Endothelial cell (in vitro differentiated cells): ENCODE measurements around the gene TMEM101. TPM values are rescaled to one million over a fixed set of nuclear protein-coding genes. Genes with fewer than 3 reads are reported as not detected.
"Not testable (repeated sequence)": the region's sequence is repeated elsewhere in the genome, so short reads cannot be mapped to it uniquely, and the experiment has no call there.

Experiments
- DNase-seq: peaks from one replicate; pipeline ENCODE4 v3.0.0; 2021; ENCODE audit warnings: low spot score
- H3K27ac Mint-ChIP-seq: one replicate; pipeline ENCODE4 v1.8.0; 2021; ENCODE audit warnings: mixed read lengths, inconsistent platforms; ENCODE audit not compliant: unreplicated experiment
- H3K27me3 Mint-ChIP-seq: one replicate; pipeline ENCODE4 v1.8.0; 2021; ENCODE audit warnings: mild to moderate bottlenecking, moderate library complexity, mixed read lengths, inconsistent platforms; ENCODE audit not compliant: unreplicated experiment
- H3K36me3 Mint-ChIP-seq: one replicate; pipeline ENCODE4 v1.8.0; 2021; ENCODE audit warnings: mild to moderate bottlenecking, low read depth, mixed read lengths, inconsistent platforms; ENCODE audit not compliant: unreplicated experiment
- H3K4me1 Mint-ChIP-seq: one replicate; pipeline ENCODE4 v1.8.0; 2021; ENCODE audit warnings: mild to moderate bottlenecking, mixed read lengths, inconsistent platforms; ENCODE audit not compliant: unreplicated experiment
- H3K4me3 Mint-ChIP-seq: one replicate; pipeline ENCODE4 v1.8.0; 2021; ENCODE audit warnings: mild to moderate bottlenecking, mixed read lengths, inconsistent platforms; ENCODE audit not compliant: unreplicated experiment
- H3K9me3 Mint-ChIP-seq: one replicate; pipeline ENCODE4 v1.8.0; 2021; ENCODE audit warnings: mixed read lengths, inconsistent platforms; ENCODE audit not compliant: unreplicated experiment
- total RNA-seq: library from RNA; stranded (reverse); fragmentation: NEBNext Ultra II Directional; extraction: Animal tissue kit (Norgen Biotek cat#: 25700); gene quantifications from one replicate; pipeline ENCODE4 v1.2.1, GENCODE V29; 2021; ENCODE audit not compliant: unreplicated experiment
- TF ChIP-seq, protein P1 (sequence below): fragments of 200-600 bp; sonication (generic); IDR thresholded peaks from one replicate; pipeline ENCODE4 v1.5.0; 2021; ENCODE audit warnings: antibody characterized with exemption; ENCODE audit not compliant: unreplicated experiment

The TMEM101 gene
- total RNA-seq, 1 donor from 2014 or later = 32.1 TPM

DNA sequence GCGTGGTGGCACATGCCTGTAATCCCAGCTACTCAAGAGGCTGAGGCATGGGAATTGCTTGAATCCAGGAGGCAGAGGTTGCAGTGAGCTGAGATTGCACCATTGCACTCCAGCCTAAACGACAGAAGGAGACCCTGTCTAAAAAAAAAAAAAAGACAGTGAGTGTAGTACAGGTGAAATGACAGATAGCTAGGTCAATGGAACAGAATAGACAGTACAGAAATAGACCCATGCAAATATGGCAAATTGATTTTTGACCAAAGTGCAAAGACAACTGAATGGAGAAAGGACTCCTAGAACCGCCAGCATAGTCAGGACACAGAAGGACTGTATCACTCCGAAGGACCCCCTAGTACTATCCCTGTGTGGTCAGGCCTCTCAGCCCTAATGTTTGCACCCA, 44.4 kb downstream of the TMEM101 start:
- TF ChIP-seq, protein P1, sequence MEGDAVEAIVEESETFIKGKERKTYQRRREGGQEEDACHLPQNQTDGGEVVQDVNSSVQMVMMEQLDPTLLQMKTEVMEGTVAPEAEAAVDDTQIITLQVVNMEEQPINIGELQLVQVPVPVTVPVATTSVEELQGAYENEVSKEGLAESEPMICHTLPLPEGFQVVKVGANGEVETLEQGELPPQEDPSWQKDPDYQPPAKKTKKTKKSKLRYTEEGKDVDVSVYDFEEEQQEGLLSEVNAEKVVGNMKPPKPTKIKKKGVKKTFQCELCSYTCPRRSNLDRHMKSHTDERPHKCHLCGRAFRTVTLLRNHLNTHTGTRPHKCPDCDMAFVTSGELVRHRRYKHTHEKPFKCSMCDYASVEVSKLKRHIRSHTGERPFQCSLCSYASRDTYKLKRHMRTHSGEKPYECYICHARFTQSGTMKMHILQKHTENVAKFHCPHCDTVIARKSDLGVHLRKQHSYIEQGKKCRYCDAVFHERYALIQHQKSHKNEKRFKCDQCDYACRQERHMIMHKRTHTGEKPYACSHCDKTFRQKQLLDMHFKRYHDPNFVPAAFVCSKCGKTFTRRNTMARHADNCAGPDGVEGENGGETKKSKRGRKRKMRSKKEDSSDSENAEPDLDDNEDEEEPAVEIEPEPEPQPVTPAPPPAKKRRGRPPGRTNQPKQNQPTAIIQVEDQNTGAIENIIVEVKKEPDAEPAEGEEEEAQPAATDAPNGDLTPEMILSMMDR = no peak
- no peak overlapping the region for H3K27ac Mint-ChIP-seq
- H3K4me3 Mint-ChIP-seq = no peak overlapping the region
- H3K4me1 Mint-ChIP-seq = no peaks in the 10 kb centered on the region
- H3K9me3 Mint-ChIP-seq = no peaks in the 10 kb centered on the region
- no peak for DNase-seq
- H3K36me3 Mint-ChIP-seq = no peaks in the 10 kb centered on the region
- peaks cover 6% of the 10 kb centered on the region for H3K27me3 Mint-ChIP-seq

DNA sequence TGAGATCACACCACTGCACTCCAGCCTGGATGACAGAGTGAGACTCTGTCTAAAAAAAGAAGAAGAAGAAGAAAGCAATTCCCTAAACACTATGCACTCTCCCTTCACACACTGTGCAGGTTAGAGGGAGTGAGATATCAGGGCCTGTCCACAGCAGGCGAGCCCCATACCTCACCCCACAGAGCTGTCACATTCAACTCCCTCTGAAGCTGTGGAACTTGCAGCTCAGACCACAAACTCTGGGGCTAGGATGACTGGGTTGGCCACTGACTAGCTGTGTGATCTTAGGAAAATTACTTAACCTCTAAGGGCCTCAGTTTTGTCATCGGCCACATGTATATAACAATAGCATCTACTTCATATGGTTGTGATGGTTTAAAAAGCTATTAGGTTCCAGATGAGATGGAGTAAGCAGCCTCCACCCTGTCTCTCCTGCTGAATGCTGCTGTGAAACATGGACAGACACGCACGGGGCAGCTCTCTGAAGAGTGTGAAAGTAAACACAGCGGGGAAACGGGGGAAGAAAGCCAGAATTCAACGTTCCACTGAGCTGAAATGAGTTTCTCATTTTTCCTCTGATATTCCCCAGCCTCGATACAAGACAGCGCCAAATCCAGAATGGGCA, 47.4 kb downstream of the TMEM101 start:
- Mint-ChIP-seq H3K27ac (no peak overlapping the region), H3K27me3 (peaks cover 6% of the 10 kb centered on the region), H3K36me3 (no peaks in the 10 kb centered on the region), H3K4me1 (no peaks in the 10 kb centered on the region), H3K4me3 (no peak overlapping the region), H3K9me3 (no peaks in the 10 kb centered on the region)
- TF ChIP-seq, protein P1 = no peak
- DNase-seq = no peak

DNA sequence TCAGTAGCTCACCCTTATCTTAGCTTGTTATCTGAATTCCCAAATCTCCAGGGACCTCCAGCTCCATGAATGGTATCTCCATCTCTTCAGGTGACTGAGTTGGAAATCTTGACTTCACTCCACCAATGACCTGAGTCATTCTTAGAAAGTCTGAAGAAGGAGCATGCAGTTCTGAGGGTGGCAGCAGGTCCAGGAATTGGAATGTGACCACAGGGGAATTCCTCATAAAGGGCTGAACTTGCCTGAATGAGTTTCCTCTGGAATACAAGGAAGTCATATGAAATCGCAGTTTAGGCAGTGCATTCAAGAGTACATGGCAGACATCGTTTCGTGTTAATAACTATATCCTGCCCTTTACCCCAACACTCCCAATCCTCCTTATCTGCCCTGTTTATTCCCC, 48.5 kb downstream of the TMEM101 start:
- H3K4me1 Mint-ChIP-seq = no peaks in the 10 kb centered on the region
- no peaks in the 10 kb centered on the region for H3K36me3 Mint-ChIP-seq
- no peak overlapping the region for H3K27ac Mint-ChIP-seq
- DNase-seq = no peak
- peaks cover 7% of the 10 kb centered on the region for H3K27me3 Mint-ChIP-seq
- TF ChIP-seq, protein P1 = no peak
- no peak overlapping the region for H3K4me3 Mint-ChIP-seq
- H3K9me3 Mint-ChIP-seq = no peaks in the 10 kb centered on the region

DNA sequence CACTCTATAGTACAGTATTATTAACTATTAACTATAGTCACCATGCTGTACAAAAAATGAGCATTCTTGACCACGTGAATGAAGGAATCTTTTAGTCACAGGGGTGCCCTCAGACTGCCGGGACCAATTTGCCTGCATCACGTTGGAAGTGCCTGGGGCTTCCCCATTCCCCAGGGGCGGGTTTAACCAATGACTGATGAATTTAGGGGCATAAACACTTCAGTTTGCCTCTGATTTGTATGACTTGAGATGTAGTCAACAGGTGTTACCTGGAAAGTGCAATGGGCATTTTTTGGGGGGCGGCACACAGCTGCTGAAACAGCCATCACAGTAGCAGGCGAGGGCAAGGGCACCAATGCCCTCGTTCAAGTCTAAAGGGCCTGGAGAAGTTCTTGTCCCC, 52.3 kb downstream of the TMEM101 start:
- H3K36me3 Mint-ChIP-seq = no peaks in the 10 kb centered on the region
- TF ChIP-seq, protein P1 = no peak
- no peak overlapping the region for H3K27ac Mint-ChIP-seq
- H3K9me3 Mint-ChIP-seq = no peaks in the 10 kb centered on the region
- H3K27me3 Mint-ChIP-seq = peaks cover 3% of the 10 kb centered on the region
- no peak overlapping the region for H3K4me3 Mint-ChIP-seq
- no peak for DNase-seq
- no peaks in the 10 kb centered on the region for H3K4me1 Mint-ChIP-seq

DNA sequence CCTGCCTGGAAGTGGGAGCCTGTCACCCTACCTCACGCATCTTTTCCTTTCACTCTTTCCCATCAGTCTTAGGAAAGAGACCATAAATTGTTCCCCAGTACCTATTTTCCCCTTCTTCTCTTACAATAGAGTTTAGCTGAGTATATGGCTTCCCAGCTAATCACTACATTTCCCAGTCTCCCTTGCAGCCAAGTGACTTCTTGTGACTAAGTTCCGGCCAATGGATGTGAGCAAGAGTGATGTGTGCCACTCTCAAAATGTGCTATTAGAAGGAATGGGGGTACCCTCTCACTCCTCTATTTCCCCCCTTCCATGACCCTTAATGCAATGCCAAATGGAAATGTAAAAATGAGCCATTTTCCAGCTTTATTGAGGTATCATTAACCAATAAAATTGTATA, 52.8 kb downstream of the TMEM101 start:
- no peaks in the 10 kb centered on the region for H3K36me3 Mint-ChIP-seq
- TF ChIP-seq, protein P1 = no peak
- H3K27me3 Mint-ChIP-seq = peaks cover 3% of the 10 kb centered on the region
- H3K4me3 Mint-ChIP-seq = no peak overlapping the region
- no peak for DNase-seq
- no peak overlapping the region for H3K27ac Mint-ChIP-seq
- no peaks in the 10 kb centered on the region for H3K9me3 Mint-ChIP-seq
- no peaks in the 10 kb centered on the region for H3K4me1 Mint-ChIP-seq

DNA sequence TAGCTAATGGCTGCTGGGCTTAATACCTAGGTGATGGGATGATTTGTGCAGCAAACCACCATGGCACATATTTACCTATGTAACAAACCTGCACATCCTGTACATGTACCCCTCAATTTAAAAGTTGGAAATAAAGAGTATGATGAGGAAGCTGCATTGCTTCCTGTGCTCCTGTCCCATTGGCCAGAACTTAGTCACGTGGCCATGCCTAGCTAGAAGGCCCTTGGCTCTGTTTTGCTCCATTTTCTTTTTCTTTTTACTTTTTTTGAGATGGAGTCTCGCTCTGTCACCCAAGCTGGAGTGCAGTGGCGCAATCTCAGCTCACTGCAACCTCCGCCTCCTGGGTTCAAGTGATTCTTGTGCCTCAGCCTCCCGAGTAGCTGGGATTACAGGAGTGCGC, 53.5 kb downstream of the TMEM101 start:
- not testable (repeated sequence) for H3K36me3 Mint-ChIP-seq, H3K27me3 Mint-ChIP-seq, H3K4me1 Mint-ChIP-seq, H3K9me3 Mint-ChIP-seq, H3K4me3 Mint-ChIP-seq, H3K27ac Mint-ChIP-seq, DNase-seq
